DOHH2 (cell line): ENCODE results near the gene FSTL4.

Experiments
- H3F3A ChIP-seq: fragments of 200-600 bp; sonication (generic), shearing (Covaris generic); 2 replicates; pipeline ENCODE4 v1.6.0; 2016; ENCODE audit warnings: antibody characterized with exemption, mild to moderate bottlenecking; ENCODE audit not compliant: control insufficient read depth, insufficient read depth
- H3K27ac ChIP-seq: fragments of 200-600 bp; sonication (generic); 2 replicates; pipeline ENCODE4 v1.5.1; 2014; ENCODE audit warnings: low read depth, mild to moderate bottlenecking, low read length, moderate library complexity
- H3K27me3 ChIP-seq: fragments of 200-600 bp; sonication (generic); 2 replicates; pipeline ENCODE4 v1.6.1; 2014; ENCODE audit warnings: mild to moderate bottlenecking, low read length, mixed read lengths; ENCODE audit not compliant: control insufficient read depth
- H3K36me3 ChIP-seq: fragments of 200-600 bp; sonication (generic); 2 replicates; pipeline ENCODE4 v1.6.1; 2014; ENCODE audit warnings: mild to moderate bottlenecking, low read length, moderate library complexity, mixed read lengths; ENCODE audit not compliant: control insufficient read depth
- H3K4me1 ChIP-seq: fragments of 200-600 bp; sonication (generic); 2 replicates; pipeline ENCODE4 v1.6.1; 2014; ENCODE audit warnings: mild to moderate bottlenecking, low read length, mixed read lengths; ENCODE audit not compliant: control insufficient read depth
- H3K4me2 ChIP-seq: fragments of 200-600 bp; sonication (generic); 2 replicates; pipeline ENCODE4 v1.6.0; 2014; ENCODE audit warnings: mild to moderate bottlenecking, low read length, moderate library complexity
- H3K4me3 ChIP-seq: fragments of 200-600 bp; sonication (generic); 2 replicates; pipeline ENCODE4 v1.5.1; 2014; ENCODE audit warnings: mild to moderate bottlenecking, low read length, mixed read lengths
- H3K79me2 ChIP-seq: fragments of 200-600 bp; sonication (generic); 2 replicates; pipeline ENCODE4 v1.6.1; 2014; ENCODE audit warnings: mild to moderate bottlenecking, low read length, mixed read lengths; ENCODE audit not compliant: control insufficient read depth
- H3K9me2 ChIP-seq: fragments of 200-600 bp; sonication (generic); replicated peaks from 2 replicates; pipeline ENCODE4 v1.6.1; 2014; ENCODE audit warnings: mild to moderate bottlenecking, low read length, mixed read lengths; ENCODE audit not compliant: control insufficient read depth
- H3K9me3 ChIP-seq: fragments of 200-600 bp; sonication (generic); 2 replicates; pipeline ENCODE4 v1.6.1; 2014; ENCODE audit warnings: antibody characterized with exemption, low read length, mixed read lengths; ENCODE audit not compliant: control insufficient read depth, insufficient read depth
- H4K20me1 ChIP-seq: fragments of 200-600 bp; sonication (generic); 2 replicates; pipeline ENCODE4 v1.6.0; 2014; ENCODE audit warnings: low read depth, mild to moderate bottlenecking, antibody characterized with exemption, low read length, moderate library complexity; ENCODE audit not compliant: control insufficient read depth, insufficient read depth
- CTCF ChIP-seq: fragments of 200-600 bp; sonication (generic); IDR thresholded peaks from one replicate; pipeline ENCODE4 v1.5.1; 2014; ENCODE audit warnings: antibody characterized with exemption, mild to moderate bottlenecking, low read depth, low read length; ENCODE audit not compliant: poor library complexity, severe bottlenecking
- EZH2phosphoT487 ChIP-seq: fragments of 200-600 bp; sonication (generic); IDR thresholded peaks from 2 replicates; pipeline ENCODE4 v1.6.1; 2017; ENCODE audit warnings: borderline replicate concordance, mild to moderate bottlenecking, antibody characterized with exemption, low read length, moderate library complexity, mixed read lengths

Gene FSTL4

GRCh38 chr5:133511653-133512235, 100.6 kb downstream of the FSTL4 start:
- Histone ChIP-seq H3K27me3 (peaks cover 2% of the 10 kb centered on the region; the same call in 1 of the 2 replicates), H4K20me1 (no peaks in the 10 kb centered on the region), H3K36me3 (no peaks in the 10 kb centered on the region), H3K4me3 (no peak overlapping the region), H3K4me1 (no peaks in the 10 kb centered on the region), H3K4me2 (no peak overlapping the region), H3F3A (no peaks in the 10 kb centered on the region), H3K27ac (no peak overlapping the region), H3K9me2 (no peaks in the 10 kb centered on the region), H3K9me3 (no peaks in the 10 kb centered on the region), H3K79me2 (no peaks in the 10 kb centered on the region)
- no peak for TF ChIP-seq EZH2phosphoT487
- TF ChIP-seq CTCF, result no peak

GRCh38 chr5:133510634-133511262, 101.6 kb downstream of the FSTL4 start:
- 0 out of 2 replicates have a peak, but pooled peaks cover 3% of the 10 kb centered on the region for H3K27me3 ChIP-seq
- no peaks in the 10 kb centered on the region for H3K9me3 ChIP-seq
- no peaks in the 10 kb centered on the region for H3K36me3 ChIP-seq
- no peaks in the 10 kb centered on the region for H3K4me1 ChIP-seq
- no peaks in the 10 kb centered on the region for H3K79me2 ChIP-seq
- H3K4me2 ChIP-seq, result no peak overlapping the region
- no peaks in the 10 kb centered on the region for H4K20me1 ChIP-seq
- H3K9me2 ChIP-seq, result no peaks in the 10 kb centered on the region
- H3K4me3 ChIP-seq, result no peak overlapping the region
- TF ChIP-seq EZH2phosphoT487 (no peak), CTCF (no peak)
- H3F3A ChIP-seq, result no peaks in the 10 kb centered on the region
- no peak overlapping the region for H3K27ac ChIP-seq

DNA sequence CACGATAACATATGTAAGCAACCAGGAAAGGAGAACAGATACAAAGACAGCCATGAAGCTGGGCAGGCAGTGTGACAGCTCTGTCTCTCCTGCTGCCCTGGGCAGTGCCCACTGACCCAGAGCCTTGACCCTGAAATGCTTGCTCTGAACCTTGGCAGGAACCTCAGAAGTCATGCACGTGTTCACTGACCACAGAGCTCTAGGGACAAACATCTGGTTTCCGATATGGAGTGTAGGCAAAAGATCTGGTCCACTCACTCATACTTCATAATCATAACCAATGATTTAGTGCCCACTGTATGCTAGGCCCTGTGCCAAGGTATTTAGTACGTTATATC, 102.6 kb downstream of the FSTL4 start:
- Histone ChIP-seq H3K4me1 (no peaks in the 10 kb centered on the region), H3F3A (no peaks in the 10 kb centered on the region), H3K27ac (no peak overlapping the region), H3K4me3 (no peak overlapping the region), H3K36me3 (no peaks in the 10 kb centered on the region), H3K4me2 (no peak overlapping the region), H3K9me2 (no peaks in the 10 kb centered on the region), H4K20me1 (no peaks in the 10 kb centered on the region), H3K9me3 (no peaks in the 10 kb centered on the region), H3K27me3 (peaks cover 3% of the 10 kb centered on the region; the same call in 1 of the 2 replicates), H3K79me2 (no peaks in the 10 kb centered on the region)
- TF ChIP-seq CTCF (no peak), EZH2phosphoT487 (no peak)
